GM12874 (cell line): Measurements from ENCODE around the gene MTARC2.

Experiments
- CTCF ChIP-seq: IDR thresholded peaks from 2 replicates; pipeline ENCODE4 v1.5.1; 2011; ENCODE audit warnings: low read depth, mild to moderate bottlenecking, control low read depth, low read length, moderate library complexity; ENCODE audit not compliant: insufficient read depth

MTARC2 gene

GRCh38 chr1:220761688-220762427, 13.7 kb downstream of the MTARC2 start:
- no peak for TF ChIP-seq CTCF

- TF ChIP-seq CTCF = no peak
These were observed 16.6 kb downstream of the MTARC2 start for GRCh38 chr1:220764757-220765156.

GRCh38 chr1:220767312-220768125, 19.4 kb downstream of the MTARC2 start:
- TF ChIP-seq CTCF = no peak

GRCh38 chr1:220768126-220768601, 20.0 kb downstream of the MTARC2 start:
- TF ChIP-seq CTCF = no peak

GRCh38 chr1:220769205-220769604, 21.1 kb downstream of the MTARC2 start:
- TF ChIP-seq CTCF = no peak

- TF ChIP-seq CTCF = no peak
These were observed 22.3 kb downstream of the MTARC2 start for GRCh38 chr1:220770245-220770913.

- no peak for TF ChIP-seq CTCF
These were observed 24.7 kb downstream of the MTARC2 start for GRCh38 chr1:220772846-220773245.
